ENCODE results near the gene GRIN3B.

Gene GRIN3B

DNA sequence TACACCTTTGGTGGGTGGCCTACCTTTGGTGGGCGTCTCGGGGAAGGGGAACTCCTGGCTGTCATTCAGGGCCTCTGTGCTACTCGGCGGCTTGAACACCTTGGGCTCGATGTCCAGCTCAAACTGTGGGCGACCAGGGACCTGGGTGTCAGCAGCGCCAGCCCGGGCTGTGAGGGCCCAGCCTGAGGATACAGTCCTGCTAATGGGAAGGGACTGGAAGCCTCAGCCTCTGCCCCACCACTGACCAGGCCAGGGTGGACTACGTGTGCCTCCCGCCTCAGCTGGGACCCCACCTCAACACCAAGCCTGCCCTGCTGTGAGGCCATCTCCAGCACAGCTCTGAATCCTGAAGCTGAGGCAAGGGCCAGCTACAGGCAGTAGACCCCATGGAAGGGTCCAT lies 13.0 kb downstream of the GRIN3B start:
- DNase-seq (ENCODE audit: low read depth), result no peak
- TF ChIP-seq CTCF (IDR thresholded peaks at IDR 0.05; ENCODE audit: insufficient read depth, low read depth, low read length, missing control alignments), result no peak

DNA sequence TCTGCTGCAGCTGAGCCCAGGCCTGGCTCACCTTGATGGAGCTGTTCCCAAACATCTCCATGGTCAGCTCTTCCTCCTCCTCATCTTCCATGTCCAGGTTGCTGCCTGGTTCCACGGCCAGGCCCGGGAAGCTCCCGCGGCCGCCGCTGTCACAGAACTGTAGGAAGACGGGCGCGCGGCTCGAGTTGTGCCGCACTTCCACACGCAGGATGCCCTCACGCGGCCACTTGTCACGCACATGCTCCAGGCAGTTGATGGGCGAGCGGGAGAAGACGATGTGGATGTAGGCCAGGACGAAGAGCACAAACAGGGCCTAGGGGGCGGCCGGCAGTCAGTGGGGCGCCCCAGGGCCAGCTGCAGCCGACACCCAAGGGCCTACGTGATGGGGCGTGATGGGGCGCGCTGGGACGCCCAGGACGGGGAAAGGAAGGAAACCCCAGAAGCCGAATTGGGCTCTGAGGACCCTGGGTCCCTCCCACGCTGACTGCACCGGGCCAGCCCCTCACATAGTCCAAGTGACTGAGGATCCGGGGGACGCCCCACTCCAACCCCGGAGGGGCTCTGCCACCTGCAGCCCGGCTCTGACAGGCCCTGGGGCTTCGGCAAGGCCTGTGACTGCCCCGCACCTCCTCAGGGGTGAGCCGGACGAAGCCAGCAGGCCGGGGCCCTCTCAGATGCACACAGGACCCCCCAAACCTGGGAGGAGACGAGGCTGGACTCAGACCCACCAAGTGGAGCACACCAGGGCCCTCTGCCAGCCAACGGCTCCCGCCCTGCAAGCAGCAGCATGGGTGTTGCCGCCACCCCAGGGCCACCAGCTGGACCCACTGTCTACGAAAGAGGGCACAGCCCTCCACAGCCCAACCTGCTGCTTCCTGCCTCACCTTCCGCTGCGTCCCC lies 14.2 kb downstream of the GRIN3B start:
- no peak for TF ChIP-seq CTCF (IDR thresholded peaks at IDR 0.05; ENCODE audit: insufficient read depth, low read depth, low read length, missing control alignments)

More for the DNA sequence above, 13.0 kb downstream of the GRIN3B start:
- H3K4me3 ChIP-seq (ENCODE audit: low read length), result no peak overlapping the region

GRCh38 chr19:1015061-1015781 lies 15.0 kb downstream of the GRIN3B start:
- H3K4me3 ChIP-seq (ENCODE audit: low read length), result no peak overlapping the region
- no peak for TF ChIP-seq CTCF (IDR thresholded peaks at IDR 0.05; ENCODE audit: insufficient read depth, low read depth, low read length, missing control alignments)
- DNase-seq (ENCODE audit: low read depth), result no peak

More for the DNA sequence above, 14.2 kb downstream of the GRIN3B start:
- H3K4me3 ChIP-seq (ENCODE audit: low read length), result no peak overlapping the region
- DNase-seq (ENCODE audit: low read depth), result no peak

DNA sequence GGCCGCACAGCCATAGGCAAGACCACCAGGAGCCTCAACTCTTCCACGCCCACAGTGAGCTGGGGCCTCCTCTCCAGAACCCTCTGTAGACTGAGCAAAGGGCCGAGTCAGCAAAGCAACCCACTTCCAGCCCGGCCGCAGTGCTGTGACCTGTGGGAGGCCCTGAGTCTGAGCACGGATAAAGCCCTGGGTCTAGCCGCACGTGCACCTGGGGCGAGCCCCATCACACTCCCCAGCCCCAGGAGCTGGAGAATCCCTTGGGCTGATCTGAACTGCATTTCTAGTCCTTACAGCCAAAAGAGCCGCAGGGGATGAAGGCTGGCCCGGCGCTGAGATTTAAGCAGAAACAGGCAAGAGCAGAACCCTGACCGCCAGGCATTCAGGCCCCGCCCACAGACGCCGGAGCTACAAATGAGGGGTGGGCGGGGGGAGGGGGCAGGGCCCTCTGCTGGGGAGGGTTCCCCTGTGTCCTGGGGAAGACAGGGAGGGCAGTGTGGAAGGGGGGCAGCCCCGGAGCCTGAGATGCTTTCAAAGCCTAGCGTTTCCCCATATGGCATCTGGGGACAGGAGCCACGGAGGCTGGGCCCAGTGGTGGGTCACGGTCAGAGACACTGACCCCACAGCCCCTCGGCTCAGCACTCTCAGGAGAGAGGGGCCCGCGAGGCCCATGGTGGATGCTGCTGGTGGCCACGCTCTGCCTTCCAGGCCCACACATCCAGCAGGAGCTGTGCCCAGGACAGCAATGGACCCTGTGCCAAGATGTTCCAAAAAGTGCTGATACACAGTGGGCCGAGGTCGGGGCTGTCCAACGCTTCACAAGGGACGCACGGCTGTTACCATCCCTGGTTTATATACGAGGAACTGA lies 15.8 kb downstream of the GRIN3B start:
- H3K4me3 ChIP-seq (ENCODE audit: low read length), result no peak overlapping the region
- TF ChIP-seq CTCF (IDR thresholded peaks at IDR 0.05; ENCODE audit: insufficient read depth, low read depth, low read length, missing control alignments), result no peak
- DNase-seq (ENCODE audit: low read depth), result no peak

DNA sequence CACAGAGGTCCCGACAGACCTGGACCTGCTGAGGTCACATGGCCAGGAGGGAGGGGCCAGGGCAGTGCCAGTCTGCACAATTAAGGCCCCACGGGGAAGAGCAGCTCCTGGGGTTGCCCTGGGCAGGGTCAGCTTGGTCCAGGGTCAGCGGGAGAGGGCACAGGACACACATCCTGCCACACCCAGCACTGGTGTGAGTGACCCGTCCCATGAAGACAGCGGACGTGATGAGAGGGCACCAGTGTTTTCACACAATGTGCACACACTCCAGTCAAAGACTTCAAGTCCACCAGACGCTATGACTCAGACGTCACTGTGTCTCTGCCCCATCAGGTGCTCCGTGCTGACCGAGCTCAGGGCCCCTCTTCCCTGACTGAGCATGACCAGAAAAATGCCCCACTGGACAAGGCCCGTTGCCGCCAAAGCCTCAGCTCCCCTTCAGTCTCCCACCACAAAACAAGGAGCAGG lies 16.5 kb downstream of the GRIN3B start:
- DNase-seq (ENCODE audit: low read depth), result peak; percentile 75
- H3K4me3 ChIP-seq (ENCODE audit: low read length), result peak overlapping the region; percentile 33
- TF ChIP-seq CTCF (IDR thresholded peaks at IDR 0.05; ENCODE audit: insufficient read depth, low read depth, low read length, missing control alignments), result no peak

DNA sequence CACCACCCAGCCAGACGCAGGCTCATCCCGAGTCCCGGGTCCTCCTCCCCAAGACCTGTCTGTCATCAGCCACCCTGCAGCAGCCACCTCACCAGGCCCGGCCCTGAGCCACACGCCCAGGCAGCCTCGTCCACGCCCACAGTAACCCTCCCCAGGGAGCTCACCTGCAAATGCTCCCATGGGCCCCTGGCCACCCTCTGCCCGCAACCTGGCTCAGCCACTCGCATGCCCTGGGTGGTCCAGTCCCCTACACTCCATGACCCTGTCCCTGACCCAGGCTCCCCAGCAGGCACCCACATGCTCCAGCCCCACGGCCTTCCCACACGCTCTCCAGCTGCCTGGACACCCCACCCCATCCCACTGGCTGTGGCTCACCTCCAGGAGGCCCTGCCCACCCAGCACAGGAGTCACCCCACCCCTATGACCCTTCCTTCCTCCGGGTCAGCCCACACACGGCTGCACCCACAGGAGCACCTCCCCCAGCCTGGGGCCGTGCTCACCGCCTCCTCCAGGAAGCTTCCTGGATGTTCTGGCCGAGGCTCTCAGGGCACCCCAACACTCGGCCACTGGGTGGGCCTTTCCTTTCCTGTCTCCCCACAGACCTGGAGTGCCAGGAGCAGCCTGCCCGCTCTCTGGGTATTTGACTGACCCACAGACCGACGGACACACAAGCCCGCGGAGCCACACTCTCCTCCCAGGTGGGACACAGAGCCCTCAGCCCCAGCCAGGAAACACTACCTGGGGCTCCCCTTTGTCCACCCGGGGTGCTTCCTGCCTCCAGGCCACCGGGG lies 17.1 kb downstream of the GRIN3B start:
- peak; percentile 86 for DNase-seq (ENCODE audit: low read depth)
- peak overlapping the region; percentile 33 for H3K4me3 ChIP-seq (ENCODE audit: low read length)
- no peak for TF ChIP-seq CTCF (IDR thresholded peaks at IDR 0.05; ENCODE audit: insufficient read depth, low read depth, low read length, missing control alignments)
